HL-60 (cell line): ENCODE data around the gene MRE11.

Source experiments
- DNase-seq, 2 experiments: peaks; one replicate each; pipeline ENCODE4 v3.0.0-alpha.2; 2010 to 2020; ENCODE audit warnings: low read depth in 1 of 2, low spot score in 1 of 2
- H3K27ac ChIP-seq: fragments of 250-450 bp; sonication (Bioruptor Pico); replicated peaks from 2 replicates; pipeline ENCODE4 v1.5.1; 2020; ENCODE audit warnings: mild to moderate bottlenecking, moderate library complexity
- H3K27me3 ChIP-seq: fragments of 250-450 bp; sonication (Bioruptor Pico); 2 replicates; pipeline ENCODE4 v1.5.1; 2021; ENCODE audit warnings: mild to moderate bottlenecking, moderate library complexity; ENCODE audit not compliant: insufficient read depth, poor library complexity, severe bottlenecking
- H3K4me3 ChIP-seq: replicated peaks from 2 replicates; pipeline ENCODE4 v1.5.1; 2011; ENCODE audit warnings: mild to moderate bottlenecking, control low read depth, low read length; ENCODE audit not compliant: insufficient read depth
- CTCF ChIP-seq: IDR thresholded peaks from one replicate; pipeline ENCODE4 v1.5.1; 2011; ENCODE audit warnings: low read length, control low read depth, inconsistent platforms; ENCODE audit not compliant: insufficient read depth
- GABPA ChIP-seq: IDR thresholded peaks from 2 replicates; pipeline ENCODE4 v1.6.1; 2012; ENCODE audit warnings: low read depth
- POLR2AphosphoS5 ChIP-seq: IDR thresholded peaks from 2 replicates; pipeline ENCODE4 v1.6.1; 2012; ENCODE audit warnings: low read depth
- REST ChIP-seq: IDR thresholded peaks from 2 replicates; pipeline ENCODE4 v1.6.1; 2012; ENCODE audit warnings: low read depth; ENCODE audit not compliant: insufficient replicate concordance
- SPI1 ChIP-seq: IDR thresholded peaks from 2 replicates; pipeline ENCODE4 v1.6.1; 2012; ENCODE audit warnings: low read depth, mild to moderate bottlenecking, borderline replicate concordance

MRE11 gene

GRCh38 chr11:94450048-94450447 is 43.6 kb downstream of the MRE11 start:
- Histone ChIP-seq H3K27me3 (no peaks in the 10 kb centered on the region), H3K27ac (no peak overlapping the region), H3K4me3 (no peak overlapping the region)
- TF ChIP-seq SPI1 (no peak), GABPA (no peak), CTCF (no peak), REST (no peak), POLR2AphosphoS5 (no peak)
- DNase-seq, result no peak

GRCh38 chr11:94449437-94449836 is 44.2 kb downstream of the MRE11 start:
- TF ChIP-seq SPI1 (no peak), GABPA (no peak), POLR2AphosphoS5 (no peak), CTCF (no peak), REST (no peak)
- Histone ChIP-seq H3K27me3 (no peaks in the 10 kb centered on the region), H3K27ac (no peak overlapping the region), H3K4me3 (no peak overlapping the region)
- no peak for DNase-seq

GRCh38 chr11:94449029-94449428 is 44.6 kb downstream of the MRE11 start:
- no peak overlapping the region for H3K4me3 ChIP-seq
- DNase-seq, result no peak
- H3K27ac ChIP-seq, result no peak overlapping the region
- H3K27me3 ChIP-seq, result no peaks in the 10 kb centered on the region
- TF ChIP-seq SPI1 (no peak), REST (no peak), POLR2AphosphoS5 (no peak), CTCF (no peak), GABPA (no peak)
